ENCODE data around the gene ZNF544.

DNA sequence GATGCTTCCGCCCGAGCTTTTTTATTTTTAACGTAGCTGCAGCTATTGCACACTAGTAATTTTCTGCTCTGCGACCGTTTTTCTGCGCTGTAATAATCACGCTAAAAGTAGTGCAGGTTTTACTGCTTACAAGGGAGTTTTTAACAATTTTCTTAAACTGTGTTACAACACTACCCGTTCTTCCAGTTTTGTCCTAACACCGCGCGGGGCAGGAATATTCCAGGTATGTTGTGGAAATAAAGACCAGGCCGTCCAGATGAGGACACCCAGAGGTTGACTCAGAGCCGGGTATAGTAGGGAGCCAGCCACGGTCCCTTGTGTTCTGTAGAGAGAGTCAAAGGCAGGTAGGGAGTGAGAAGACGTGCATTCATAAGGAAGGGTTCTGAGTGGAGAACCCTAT lies 24.1 kb upstream of the ZNF544 start:
- TF ChIP-seq, protein P1, sequence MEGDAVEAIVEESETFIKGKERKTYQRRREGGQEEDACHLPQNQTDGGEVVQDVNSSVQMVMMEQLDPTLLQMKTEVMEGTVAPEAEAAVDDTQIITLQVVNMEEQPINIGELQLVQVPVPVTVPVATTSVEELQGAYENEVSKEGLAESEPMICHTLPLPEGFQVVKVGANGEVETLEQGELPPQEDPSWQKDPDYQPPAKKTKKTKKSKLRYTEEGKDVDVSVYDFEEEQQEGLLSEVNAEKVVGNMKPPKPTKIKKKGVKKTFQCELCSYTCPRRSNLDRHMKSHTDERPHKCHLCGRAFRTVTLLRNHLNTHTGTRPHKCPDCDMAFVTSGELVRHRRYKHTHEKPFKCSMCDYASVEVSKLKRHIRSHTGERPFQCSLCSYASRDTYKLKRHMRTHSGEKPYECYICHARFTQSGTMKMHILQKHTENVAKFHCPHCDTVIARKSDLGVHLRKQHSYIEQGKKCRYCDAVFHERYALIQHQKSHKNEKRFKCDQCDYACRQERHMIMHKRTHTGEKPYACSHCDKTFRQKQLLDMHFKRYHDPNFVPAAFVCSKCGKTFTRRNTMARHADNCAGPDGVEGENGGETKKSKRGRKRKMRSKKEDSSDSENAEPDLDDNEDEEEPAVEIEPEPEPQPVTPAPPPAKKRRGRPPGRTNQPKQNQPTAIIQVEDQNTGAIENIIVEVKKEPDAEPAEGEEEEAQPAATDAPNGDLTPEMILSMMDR (IDR thresholded peaks at IDR 0.05) = no peak
- no peak for TF ChIP-seq POLR2A (IDR thresholded peaks at IDR 0.05)
